Trophoblast cell (in vitro differentiated cells and primary cell): Measurements from ENCODE around the gene MTHFD1L.

Experiments used
- DNase-seq, 2 donors: peaks; one replicate each; pipeline ENCODE4 v3.0.0-alpha.2; 2016
- H2AFZ ChIP-seq: 2 replicates; pipeline ENCODE4 v1.6.1; 2013; ENCODE audit warnings: low read length, moderate library complexity, mild to moderate bottlenecking; ENCODE audit not compliant: insufficient read depth, poor library complexity
- H2AK5ac ChIP-seq: 2 replicates; pipeline ENCODE4 v1.6.1; 2013; ENCODE audit warnings: mild to moderate bottlenecking, low read length
- H2BK120ac ChIP-seq: 2 replicates; pipeline ENCODE4 v1.6.1; 2013; ENCODE audit warnings: low read length, mild to moderate bottlenecking, moderate library complexity; ENCODE audit not compliant: insufficient read depth, poor library complexity
- H2BK12ac ChIP-seq: 2 replicates; pipeline ENCODE4 v1.6.1; 2013; ENCODE audit warnings: mild to moderate bottlenecking, low read length, moderate library complexity
- H2BK5ac ChIP-seq: 2 replicates; pipeline ENCODE4 v1.6.1; 2013; ENCODE audit warnings: low read length, low read depth, moderate library complexity, mild to moderate bottlenecking; ENCODE audit not compliant: poor library complexity
- H3K14ac ChIP-seq: 2 replicates; pipeline ENCODE4 v1.6.1; 2013; ENCODE audit warnings: mild to moderate bottlenecking, low read length
- H3K18ac ChIP-seq: 2 replicates; pipeline ENCODE4 v1.6.1; 2013; ENCODE audit warnings: mild to moderate bottlenecking, low read length
- H3K23ac ChIP-seq: 2 replicates; pipeline ENCODE4 v1.6.1; 2013; ENCODE audit warnings: low read length
- H3K27ac ChIP-seq: 2 replicates; pipeline ENCODE4 v1.5.1; 2013; ENCODE audit warnings: low read depth, mild to moderate bottlenecking, inconsistent platforms, low read length, moderate library complexity
- H3K27me3 ChIP-seq: 2 replicates; pipeline ENCODE4 v1.6.1; 2013; ENCODE audit warnings: inconsistent platforms, mild to moderate bottlenecking, low read length, moderate library complexity; ENCODE audit not compliant: insufficient read depth
- H3K36me3 ChIP-seq, 2 experiments: 1 replicate in 1 of 2; 2 replicates in 1 of 2; pipeline ENCODE4 v1.6.1; 2013; ENCODE audit warnings: low read length in 2 of 2, mild to moderate bottlenecking in 2 of 2, moderate library complexity in 1 of 2; ENCODE audit not compliant: insufficient read depth in 2 of 2, control insufficient read depth in 1 of 2
- H3K4ac ChIP-seq: 2 replicates; pipeline ENCODE4 v1.6.1; 2013; ENCODE audit warnings: low read depth, mild to moderate bottlenecking, low read length, moderate library complexity
- H3K4me1 ChIP-seq, 2 experiments: 1 replicate in 1 of 2; 2 replicates in 1 of 2; pipeline ENCODE4 v1.6.1; 2013; ENCODE audit warnings: low read length in 2 of 2, mild to moderate bottlenecking in 2 of 2, moderate library complexity in 1 of 2; ENCODE audit not compliant: insufficient read depth in 2 of 2, control insufficient read depth in 1 of 2
- H3K4me2 ChIP-seq: 2 replicates; pipeline ENCODE4 v1.6.1; 2013; ENCODE audit warnings: inconsistent platforms, mild to moderate bottlenecking, low read length, moderate library complexity
- H3K4me3 ChIP-seq: 2 replicates; pipeline ENCODE4 v1.5.1; 2013; ENCODE audit warnings: mild to moderate bottlenecking, low read depth, low read length, inconsistent platforms
- H3K79me1 ChIP-seq: one replicate; pipeline ENCODE4 v1.6.1; 2013; ENCODE audit warnings: low read length
- H3K79me2 ChIP-seq: 2 replicates; pipeline ENCODE4 v1.6.1; 2013; ENCODE audit warnings: low read length, mild to moderate bottlenecking; ENCODE audit not compliant: control insufficient read depth, insufficient read depth, poor library complexity
- H3K9ac ChIP-seq: 2 replicates; pipeline ENCODE4 v1.6.1; 2013; ENCODE audit warnings: mild to moderate bottlenecking, low read length
- H3K9me3 ChIP-seq: 2 replicates; pipeline ENCODE4 v1.6.1; 2013; ENCODE audit warnings: low read depth, mild to moderate bottlenecking, control low read depth, inconsistent platforms, low read length; ENCODE audit not compliant: insufficient read depth
- H4K12ac ChIP-seq: 2 replicates; pipeline ENCODE4 v1.6.1; 2013; ENCODE audit warnings: low read depth, mild to moderate bottlenecking, low read length, moderate library complexity
- H4K8ac ChIP-seq: 2 replicates; pipeline ENCODE4 v1.6.1; 2013; ENCODE audit warnings: low read depth, mild to moderate bottlenecking, low read length, moderate library complexity
- H4K91ac ChIP-seq: one replicate; pipeline ENCODE4 v1.6.1; 2013; ENCODE audit warnings: low read depth, mild to moderate bottlenecking, low read length, moderate library complexity
- WGBS: extraction: QIAGEN DNeasy Blood & Tissue Kit; methylation state at CpG from one replicate; pipeline ENCODE4 v1.1.7; 2013; ENCODE audit warnings: missing lambda C conversion rate; ENCODE audit not compliant: insufficient read length, insufficient coverage; ENCODE audit errors: extremely low coverage; 5-methylcytosine and 5-hydroxymethylcytosine counted together

MTHFD1L gene

GRCh38 chr6:151073701-151074100 is 208.2 kb downstream of the MTHFD1L start:
- no peak overlapping the region for H4K91ac ChIP-seq
- peaks cover 2% of the 10 kb centered on the region in 2 experiments for H3K36me3 ChIP-seq
- H2BK120ac ChIP-seq: no peak overlapping the region
- no peak overlapping the region for H2BK12ac ChIP-seq
- WGBS: no CpG with 5 or more reads among the region's 1 CpG
- no peaks in the 10 kb centered on the region for H3K27me3 ChIP-seq
- H3K9me3 ChIP-seq: no peaks in the 10 kb centered on the region
- H3K79me2 ChIP-seq: no peaks in the 10 kb centered on the region
- no peak overlapping the region for H2AK5ac ChIP-seq
- no peak overlapping the region for H3K4me3 ChIP-seq
- peaks cover 0 to under 1% of the 10 kb centered on the region in 2 experiments for H3K4me1 ChIP-seq
- no peak overlapping the region for H2AFZ ChIP-seq
- no peak overlapping the region for H3K27ac ChIP-seq
- no peak overlapping the region for H3K18ac ChIP-seq
- no peak overlapping the region for H3K23ac ChIP-seq
- no peak overlapping the region for H4K8ac ChIP-seq
- H3K4me2 ChIP-seq: no peak overlapping the region
- H2BK5ac ChIP-seq: no peak overlapping the region
- H3K14ac ChIP-seq: no peak overlapping the region
- no peak for DNase-seq
- H3K79me1 ChIP-seq: no peaks in the 10 kb centered on the region
- H3K4ac ChIP-seq: no peak overlapping the region
- no peak overlapping the region for H3K9ac ChIP-seq
- H4K12ac ChIP-seq: no peak overlapping the region

GRCh38 chr6:151075005-151075404 is 209.5 kb downstream of the MTHFD1L start:
- Histone ChIP-seq H3K79me2 (no peaks in the 10 kb centered on the region), H3K27me3 (no peaks in the 10 kb centered on the region), H3K4me3 (no peak overlapping the region), H3K79me1 (no peaks in the 10 kb centered on the region), H2BK5ac (no peak overlapping the region), H3K4ac (no peak overlapping the region), H3K18ac (no peak overlapping the region), H3K9ac (no peak overlapping the region), H3K4me2 (no peak overlapping the region), H3K36me3 (peaks cover 0 to 2% of the 10 kb centered on the region in 2 experiments), H3K4me1 (no peaks in the 10 kb centered on the region), H2BK12ac (no peak overlapping the region), H2BK120ac (no peak overlapping the region), H3K14ac (no peak overlapping the region), H2AFZ (no peak overlapping the region), H4K12ac (no peak overlapping the region), H3K23ac (no peak overlapping the region), H4K8ac (no peak overlapping the region), H3K27ac (no peak overlapping the region), H3K9me3 (no peaks in the 10 kb centered on the region), H4K91ac (no peak overlapping the region), H2AK5ac (no peak overlapping the region)
- no peak for DNase-seq
- no CpG with 5 or more reads among the region's 3 CpGs for WGBS

- Histone ChIP-seq H3K4me1 (no peaks in the 10 kb centered on the region), H3K9me3 (no peaks in the 10 kb centered on the region), H4K12ac (no peak overlapping the region), H3K4me3 (no peak overlapping the region), H4K91ac (no peak overlapping the region), H3K14ac (no peak overlapping the region), H3K9ac (no peak overlapping the region), H3K27ac (no peak overlapping the region), H3K79me1 (no peaks in the 10 kb centered on the region), H3K4me2 (no peak overlapping the region), H2BK120ac (no peak overlapping the region), H3K27me3 (no peaks in the 10 kb centered on the region), H2AFZ (no peak overlapping the region), H2AK5ac (no peak overlapping the region), H3K36me3 (peaks cover 0 to 2% of the 10 kb centered on the region in 2 experiments), H3K79me2 (no peaks in the 10 kb centered on the region), H4K8ac (no peak overlapping the region), H3K4ac (no peak overlapping the region), H3K18ac (no peak overlapping the region), H2BK5ac (no peak overlapping the region), H2BK12ac (no peak overlapping the region), H3K23ac (no peak overlapping the region)
- DNase-seq: no peak
- WGBS: no CpG with 5 or more reads among the region's 2 CpGs
Observed at GRCh38 chr6:151075527-151075926, 210.0 kb downstream of the MTHFD1L start.

DNA sequence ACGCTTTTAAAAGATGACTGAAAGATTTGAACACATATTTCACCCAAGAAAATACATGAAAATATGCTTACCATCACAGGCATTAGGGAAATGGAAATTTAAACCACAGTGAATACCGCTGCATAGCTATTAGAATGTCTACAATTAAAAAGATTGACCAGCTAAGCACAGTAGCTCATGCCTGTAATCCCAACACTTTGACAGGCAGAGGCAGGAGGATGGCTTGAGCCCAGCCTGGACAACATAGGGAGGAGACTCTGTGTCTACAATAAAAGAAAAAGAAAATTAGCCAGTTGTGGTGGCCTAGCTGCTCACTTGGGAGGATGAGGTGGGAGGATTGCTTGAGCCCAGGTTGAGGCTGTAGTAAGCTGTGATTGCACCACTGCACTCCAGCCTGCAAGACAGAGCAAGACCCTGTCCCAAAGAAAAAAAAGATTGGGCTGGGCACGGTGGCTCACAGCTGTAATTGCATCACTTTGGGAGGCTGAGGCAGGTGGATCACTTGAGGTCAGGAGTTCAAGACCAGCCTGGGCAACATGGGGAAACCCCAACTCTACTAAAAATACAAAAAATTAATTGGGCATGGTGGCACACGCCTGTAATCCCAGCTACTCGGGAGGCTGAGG is 210.5 kb downstream of the MTHFD1L start:
- Histone ChIP-seq H3K27ac (no peak overlapping the region), H2AFZ (no peak overlapping the region), H3K27me3 (no peaks in the 10 kb centered on the region), H2AK5ac (no peak overlapping the region), H2BK120ac (no peak overlapping the region), H2BK5ac (no peak overlapping the region), H3K18ac (no peak overlapping the region), H3K79me1 (no peaks in the 10 kb centered on the region), H3K4me1 (peaks cover 0 to 3% of the 10 kb centered on the region in 2 experiments), H2BK12ac (no peak overlapping the region), H3K36me3 (peaks cover 0 to 2% of the 10 kb centered on the region in 2 experiments), H3K9ac (no peak overlapping the region), H3K4ac (no peak overlapping the region), H3K4me3 (no peak overlapping the region), H3K79me2 (no peaks in the 10 kb centered on the region), H3K9me3 (no peaks in the 10 kb centered on the region), H3K14ac (no peak overlapping the region), H3K23ac (no peak overlapping the region), H4K12ac (no peak overlapping the region), H3K4me2 (no peak overlapping the region), H4K91ac (no peak overlapping the region), H4K8ac (no peak overlapping the region)
- no peak for DNase-seq
- no CpG with 5 or more reads among the region's 5 CpGs for WGBS
